Neural cell (in vitro differentiated cells): ENCODE measurements around the gene POMT1. TPM values are rescaled to one million over a fixed set of nuclear protein-coding genes. Genes with fewer than 3 reads are reported as not detected.

Experiments used
- H2AFZ ChIP-seq: fragments of 200-600, 300-800 bp; sonication (generic), shearing (Covaris generic); 2 replicates; pipeline ENCODE4 v1.6.0; 2014; ENCODE audit warnings: low read depth, mild to moderate bottlenecking, antibody characterized with exemption, low read length, moderate library complexity
- H3F3A ChIP-seq: fragments of 200-600 bp; shearing (Covaris generic); 2 replicates; pipeline ENCODE4 v1.6.1; 2016; ENCODE audit warnings: mild to moderate bottlenecking, moderate library complexity, mixed read lengths, antibody characterized with exemption, low read length; ENCODE audit not compliant: insufficient read depth, poor library complexity, severe bottlenecking
- H3K27ac ChIP-seq: fragments of 200-600, 300-800 bp; sonication (generic), shearing (Covaris generic); 2 replicates; pipeline ENCODE4 v1.5.1; 2014; ENCODE audit warnings: mild to moderate bottlenecking, low read length, moderate library complexity
- H3K27me3 ChIP-seq: fragments of 300-800, 200-600 bp; sonication (generic), shearing (Covaris generic); 2 replicates; pipeline ENCODE4 v1.6.0; 2014; ENCODE audit warnings: mild to moderate bottlenecking, low read depth, low read length, moderate library complexity; ENCODE audit not compliant: insufficient read depth
- H3K36me3 ChIP-seq: fragments of 300-800, 200-600 bp; sonication (generic), shearing (Covaris generic); 2 replicates; pipeline ENCODE4 v1.5.1; 2014; ENCODE audit warnings: mild to moderate bottlenecking, antibody characterized with exemption, low read length, moderate library complexity; ENCODE audit not compliant: insufficient read depth
- H3K4me2 ChIP-seq: fragments of 300-800, 200-600 bp; sonication (generic), shearing (Covaris generic); 2 replicates; pipeline ENCODE4 v1.6.0; 2014; ENCODE audit warnings: mild to moderate bottlenecking, low read length
- H3K4me3 ChIP-seq: fragments of 300-800, 200-600 bp; sonication (generic), shearing (Covaris generic); 2 replicates; pipeline ENCODE4 v1.5.1; 2014; ENCODE audit warnings: mild to moderate bottlenecking, low read length, moderate library complexity
- H3K79me2 ChIP-seq: fragments of 200-600 bp; shearing (Covaris generic); replicated peaks from 2 replicates; pipeline ENCODE4 v1.6.0; 2014; ENCODE audit warnings: mild to moderate bottlenecking, low read length, moderate library complexity; ENCODE audit not compliant: insufficient read depth
- H3K9ac ChIP-seq: fragments of 300-800, 200-600 bp; sonication (generic), shearing (Covaris generic); 2 replicates; pipeline ENCODE4 v1.6.1; 2016; ENCODE audit warnings: mild to moderate bottlenecking, low read length, mixed read lengths
- H3K9me2 ChIP-seq: fragments of 200-600 bp; shearing (Covaris generic); 2 replicates; pipeline ENCODE4 v1.6.1; 2016; ENCODE audit warnings: mild to moderate bottlenecking, low read length, mixed read lengths; ENCODE audit not compliant: insufficient read depth
- H3K9me3 ChIP-seq: fragments of 200-600, 300-800 bp; sonication (generic), shearing (Covaris generic); 2 replicates; pipeline ENCODE4 v1.6.1; 2016; ENCODE audit warnings: mild to moderate bottlenecking, mixed run types, low read length, moderate library complexity, mixed read lengths
- H4K20me1 ChIP-seq: fragments of 200-600 bp; shearing (Covaris generic); 2 replicates; pipeline ENCODE4 v1.6.1; 2016; ENCODE audit warnings: mild to moderate bottlenecking, mixed run types; ENCODE audit not compliant: insufficient read depth
- EP300 ChIP-seq: fragments of 450-650 bp; conservative IDR thresholded peaks from 2 replicates; pipeline ENCODE4 v1.6.1; 2014; ENCODE audit warnings: antibody characterized with exemption, mild to moderate bottlenecking, moderate library complexity; ENCODE audit not compliant: poor library complexity, severe bottlenecking
- EZH2 ChIP-seq: fragments of 200-600, 300-800 bp; shearing (Covaris generic), sonication (generic); IDR thresholded peaks from 2 replicates; pipeline ENCODE4 v1.6.1; 2014; ENCODE audit warnings: antibody characterized with exemption, low read length, borderline replicate concordance, mild to moderate bottlenecking; ENCODE audit not compliant: insufficient read depth, poor library complexity, severe bottlenecking
- MXI1 ChIP-seq: fragments of 450-650 bp; conservative IDR thresholded peaks from 2 replicates; pipeline ENCODE4 v1.6.1; 2014; ENCODE audit warnings: antibody characterized with exemption, mild to moderate bottlenecking; ENCODE audit not compliant: poor library complexity, severe bottlenecking
- POLR2AphosphoS5 ChIP-seq: IDR thresholded peaks from 2 replicates; pipeline ENCODE4 v1.6.1; 2012
- RAD21 ChIP-seq: fragments of 450-650 bp; conservative IDR thresholded peaks from 2 replicates; pipeline ENCODE4 v1.6.1; 2014; ENCODE audit warnings: antibody characterized with exemption, mild to moderate bottlenecking, moderate library complexity
- SMC3 ChIP-seq: fragments of 450-650 bp; conservative IDR thresholded peaks from 2 replicates; pipeline ENCODE4 v1.6.1; 2014; ENCODE audit warnings: antibody characterized with exemption, mild to moderate bottlenecking, moderate library complexity; ENCODE audit not compliant: poor library complexity
- TAF1 ChIP-seq: IDR thresholded peaks from 2 replicates; pipeline ENCODE4 v1.6.1; 2012; ENCODE audit warnings: low read depth
- polyA plus RNA-seq: library from polyadenylated mRNA; depleted of rRNA; stranded (reverse); fragments of >200 nt; gene quantifications from 2 replicates; pipeline ENCODE4 v1.2.3, GENCODE V29; 2014
- TF ChIP-seq, protein P1 (sequence below): IDR thresholded peaks from 2 replicates; pipeline ENCODE4 v1.6.1; 2012; ENCODE audit warnings: borderline replicate concordance
- TF ChIP-seq, protein P2 (sequence below): fragments of 450-650 bp; IDR thresholded peaks from 2 replicates; pipeline ENCODE4 v1.5.1; 2014; ENCODE audit warnings: antibody characterized with exemption, mild to moderate bottlenecking, moderate library complexity; ENCODE audit not compliant: poor library complexity, severe bottlenecking

The POMT1 gene
- polyA plus RNA-seq, 1 donor from 2014 or later = 131 TPM

DNA sequence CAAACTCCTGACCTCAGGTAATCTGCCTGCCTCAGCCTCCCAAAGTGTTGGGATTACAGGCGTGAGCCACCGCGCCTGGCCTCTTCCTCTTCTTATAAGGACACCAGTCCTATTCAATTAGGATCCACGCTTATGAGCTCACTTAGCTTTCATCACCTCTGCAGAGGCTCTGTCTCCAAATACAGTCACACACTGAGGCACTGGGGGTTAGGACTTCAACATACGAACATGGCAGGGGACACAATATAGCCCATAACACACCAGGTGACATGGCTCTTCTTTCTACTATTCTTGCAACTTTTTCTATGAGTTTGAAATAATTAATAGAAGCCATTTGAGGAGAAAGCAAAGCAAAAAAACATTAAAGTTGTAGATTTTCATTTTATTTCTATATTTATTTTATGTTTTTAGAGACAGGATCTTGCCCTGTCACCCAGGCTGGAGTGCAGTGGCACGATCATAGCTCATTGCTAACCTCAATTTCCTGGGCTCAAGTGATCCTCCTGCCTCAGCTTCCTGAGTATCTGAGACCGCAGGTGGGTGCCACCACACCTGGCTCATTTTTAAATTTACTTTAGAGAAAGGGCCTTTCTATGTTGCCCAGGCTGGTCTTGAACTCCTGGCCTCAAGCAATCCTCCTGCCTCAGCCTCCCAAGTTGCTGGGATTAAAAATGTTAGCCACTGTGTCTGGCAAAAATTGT lies 36.7 kb downstream of the POMT1 start:
- no peaks in the 10 kb centered on the region for H3K36me3 ChIP-seq
- no peak overlapping the region for H3K4me3 ChIP-seq
- no peaks in the 10 kb centered on the region for H3F3A ChIP-seq
- no peak overlapping the region for H3K27ac ChIP-seq
- no peak overlapping the region for H2AFZ ChIP-seq
- no peak for TF ChIP-seq RAD21
- TF ChIP-seq EP300 = no peak
- TF ChIP-seq, protein P1, sequence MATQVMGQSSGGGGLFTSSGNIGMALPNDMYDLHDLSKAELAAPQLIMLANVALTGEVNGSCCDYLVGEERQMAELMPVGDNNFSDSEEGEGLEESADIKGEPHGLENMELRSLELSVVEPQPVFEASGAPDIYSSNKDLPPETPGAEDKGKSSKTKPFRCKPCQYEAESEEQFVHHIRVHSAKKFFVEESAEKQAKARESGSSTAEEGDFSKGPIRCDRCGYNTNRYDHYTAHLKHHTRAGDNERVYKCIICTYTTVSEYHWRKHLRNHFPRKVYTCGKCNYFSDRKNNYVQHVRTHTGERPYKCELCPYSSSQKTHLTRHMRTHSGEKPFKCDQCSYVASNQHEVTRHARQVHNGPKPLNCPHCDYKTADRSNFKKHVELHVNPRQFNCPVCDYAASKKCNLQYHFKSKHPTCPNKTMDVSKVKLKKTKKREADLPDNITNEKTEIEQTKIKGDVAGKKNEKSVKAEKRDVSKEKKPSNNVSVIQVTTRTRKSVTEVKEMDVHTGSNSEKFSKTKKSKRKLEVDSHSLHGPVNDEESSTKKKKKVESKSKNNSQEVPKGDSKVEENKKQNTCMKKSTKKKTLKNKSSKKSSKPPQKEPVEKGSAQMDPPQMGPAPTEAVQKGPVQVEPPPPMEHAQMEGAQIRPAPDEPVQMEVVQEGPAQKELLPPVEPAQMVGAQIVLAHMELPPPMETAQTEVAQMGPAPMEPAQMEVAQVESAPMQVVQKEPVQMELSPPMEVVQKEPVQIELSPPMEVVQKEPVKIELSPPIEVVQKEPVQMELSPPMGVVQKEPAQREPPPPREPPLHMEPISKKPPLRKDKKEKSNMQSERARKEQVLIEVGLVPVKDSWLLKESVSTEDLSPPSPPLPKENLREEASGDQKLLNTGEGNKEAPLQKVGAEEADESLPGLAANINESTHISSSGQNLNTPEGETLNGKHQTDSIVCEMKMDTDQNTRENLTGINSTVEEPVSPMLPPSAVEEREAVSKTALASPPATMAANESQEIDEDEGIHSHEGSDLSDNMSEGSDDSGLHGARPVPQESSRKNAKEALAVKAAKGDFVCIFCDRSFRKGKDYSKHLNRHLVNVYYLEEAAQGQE = no peak
- no peak for TF ChIP-seq SMC3
- TF ChIP-seq, protein P2, sequence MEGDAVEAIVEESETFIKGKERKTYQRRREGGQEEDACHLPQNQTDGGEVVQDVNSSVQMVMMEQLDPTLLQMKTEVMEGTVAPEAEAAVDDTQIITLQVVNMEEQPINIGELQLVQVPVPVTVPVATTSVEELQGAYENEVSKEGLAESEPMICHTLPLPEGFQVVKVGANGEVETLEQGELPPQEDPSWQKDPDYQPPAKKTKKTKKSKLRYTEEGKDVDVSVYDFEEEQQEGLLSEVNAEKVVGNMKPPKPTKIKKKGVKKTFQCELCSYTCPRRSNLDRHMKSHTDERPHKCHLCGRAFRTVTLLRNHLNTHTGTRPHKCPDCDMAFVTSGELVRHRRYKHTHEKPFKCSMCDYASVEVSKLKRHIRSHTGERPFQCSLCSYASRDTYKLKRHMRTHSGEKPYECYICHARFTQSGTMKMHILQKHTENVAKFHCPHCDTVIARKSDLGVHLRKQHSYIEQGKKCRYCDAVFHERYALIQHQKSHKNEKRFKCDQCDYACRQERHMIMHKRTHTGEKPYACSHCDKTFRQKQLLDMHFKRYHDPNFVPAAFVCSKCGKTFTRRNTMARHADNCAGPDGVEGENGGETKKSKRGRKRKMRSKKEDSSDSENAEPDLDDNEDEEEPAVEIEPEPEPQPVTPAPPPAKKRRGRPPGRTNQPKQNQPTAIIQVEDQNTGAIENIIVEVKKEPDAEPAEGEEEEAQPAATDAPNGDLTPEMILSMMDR = no peak
- no peak for TF ChIP-seq EZH2
- no peak for TF ChIP-seq TAF1
- TF ChIP-seq POLR2AphosphoS5 = no peak
- TF ChIP-seq MXI1 = no peak
- no peaks in the 10 kb centered on the region for H4K20me1 ChIP-seq
- no peak overlapping the region for H3K4me2 ChIP-seq
- peaks cover 6% of the 10 kb centered on the region for H3K9me3 ChIP-seq
- no peaks in the 10 kb centered on the region for H3K79me2 ChIP-seq
- peaks cover 5% of the 10 kb centered on the region for H3K27me3 ChIP-seq
- no peaks in the 10 kb centered on the region for H3K9me2 ChIP-seq
- H3K9ac ChIP-seq = no peak overlapping the region

DNA sequence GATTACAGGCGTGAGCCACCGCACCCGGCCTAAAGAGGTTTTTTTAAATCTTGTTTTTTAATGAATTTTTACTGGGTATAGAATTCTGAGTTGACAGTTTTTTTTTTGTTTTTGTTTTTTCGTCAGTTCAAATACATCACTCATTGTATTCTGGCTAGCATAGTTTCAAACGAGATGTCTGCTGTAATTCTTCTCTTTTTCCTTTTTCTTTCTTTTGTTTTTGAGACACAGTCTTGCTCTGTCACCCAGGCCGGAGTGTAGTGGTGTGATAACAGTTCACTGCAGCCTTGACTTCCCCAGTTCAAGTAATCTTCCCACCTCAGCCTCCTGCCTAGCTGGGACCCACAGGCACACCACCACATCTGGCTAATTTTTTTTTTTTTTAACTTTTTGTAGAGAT lies 40.4 kb downstream of the POMT1 start:
- Histone ChIP-seq H3K9me2 (no peaks in the 10 kb centered on the region), H3K27ac (no peak overlapping the region), H3K9me3 (peaks cover 11% of the 10 kb centered on the region), H3K4me2 (no peak overlapping the region), H2AFZ (no peak overlapping the region), H3K27me3 (peaks cover 39% of the 10 kb centered on the region), H3K36me3 (no peaks in the 10 kb centered on the region), H3K9ac (no peak overlapping the region), H3F3A (no peaks in the 10 kb centered on the region), H3K4me3 (no peak overlapping the region), H4K20me1 (no peaks in the 10 kb centered on the region), H3K79me2 (no peaks in the 10 kb centered on the region)
- no peak for TF ChIP-seq RAD21
- no peak for TF ChIP-seq TAF1
- no peak for TF ChIP-seq MXI1
- TF ChIP-seq SMC3 = no peak
- TF ChIP-seq EP300 = no peak
- TF ChIP-seq, protein P2 = no peak
- TF ChIP-seq POLR2AphosphoS5 = no peak
- TF ChIP-seq, protein P1 = no peak
- TF ChIP-seq EZH2 = no peak
